Activated CD4-positive, alpha-beta T cell treated with anti-CD3 and anti-CD28 coated beads, Interleukin-2, Interleukin-6, amounts not matched to agents 100 ng/mL and 50 ng/mL, durations not matched to agents 16 hours and 8 hours (primary cell): ENCODE measurements around the gene AUTS2.

Source experiments
- DNase-seq: peaks from one replicate; pipeline ENCODE4 v3.0.0-alpha.2; 2020

The AUTS2 gene

GRCh38 chr7:69825113-69825972, 227.1 kb downstream of the AUTS2 start:
- DNase-seq: no peak

- no peak for DNase-seq
Measured at GRCh38 chr7:69826283-69826682, 228.0 kb downstream of the AUTS2 start.

- no peak for DNase-seq
Measured at GRCh38 chr7:69827140-69827539, 228.9 kb downstream of the AUTS2 start.

GRCh38 chr7:69827558-69827957, 229.3 kb downstream of the AUTS2 start:
- DNase-seq: no peak

GRCh38 chr7:69832356-69832755, 234.1 kb downstream of the AUTS2 start:
- no peak for DNase-seq

- no peak for DNase-seq
Measured at GRCh38 chr7:69833964-69834363, 235.7 kb downstream of the AUTS2 start.

- no peak for DNase-seq
Measured at GRCh38 chr7:69836702-69837101, 238.4 kb downstream of the AUTS2 start.

- no peak for DNase-seq
Measured at GRCh38 chr7:69837387-69838068, 239.3 kb downstream of the AUTS2 start.

- DNase-seq: no peak
Measured at GRCh38 chr7:69839782-69840181, 241.5 kb downstream of the AUTS2 start.

GRCh38 chr7:69840248-69840647, 242.0 kb downstream of the AUTS2 start:
- no peak for DNase-seq

- DNase-seq: no peak
Measured at GRCh38 chr7:69843653-69844052, 245.4 kb downstream of the AUTS2 start.

- peak; percentile 2 for DNase-seq
Measured at GRCh38 chr7:69844264-69844868, 246.1 kb downstream of the AUTS2 start.

- DNase-seq: no peak
Measured at GRCh38 chr7:69845721-69846495, 247.6 kb downstream of the AUTS2 start.

GRCh38 chr7:69847921-69848612, 249.8 kb downstream of the AUTS2 start:
- no peak for DNase-seq

- DNase-seq: no peak
Measured at GRCh38 chr7:69849268-69849667, 251.0 kb downstream of the AUTS2 start.

GRCh38 chr7:69857014-69857413, 258.7 kb downstream of the AUTS2 start:
- DNase-seq: no peak

- DNase-seq: no peak
Measured at GRCh38 chr7:69858471-69858870, 260.2 kb downstream of the AUTS2 start.

- no peak for DNase-seq
Measured at GRCh38 chr7:69859342-69859741, 261.1 kb downstream of the AUTS2 start.

GRCh38 chr7:69860486-69860885, 262.2 kb downstream of the AUTS2 start:
- DNase-seq: no peak

- no peak for DNase-seq
Measured at GRCh38 chr7:69860941-69861622, 262.8 kb downstream of the AUTS2 start.

- no peak for DNase-seq
Measured at GRCh38 chr7:69862413-69863064, 264.3 kb downstream of the AUTS2 start.
